Immature natural killer cell (primary cell): Measurements from ENCODE around the gene TANC2. TPM values are rescaled to one million over a fixed set of nuclear protein-coding genes. Genes with fewer than 3 reads are reported as not detected.
A peak's percentile ranks its signal among the peaks of the same experiment; 100 is the strongest.

Source experiments
- DNase-seq, 3 donors: peaks; one replicate each; pipeline ENCODE4 v3.0.0; 2022; ENCODE audit warnings: mixed read lengths in 1 of 3
- H3K27ac Mint-ChIP-seq, 6 donors: one replicate each; pipeline ENCODE4 v1.8.0; 2020; ENCODE audit warnings: mixed read lengths in 6 of 6, mild to moderate bottlenecking in 5 of 6, inconsistent platforms in 4 of 6, moderate library complexity in 3 of 6
- H3K27me3 Mint-ChIP-seq, 3 donors: one replicate each; pipeline ENCODE4 v1.8.0; 2020 to 2021; ENCODE audit warnings: low read depth in 3 of 3, mild to moderate bottlenecking in 3 of 3, mixed read lengths in 3 of 3, moderate library complexity in 3 of 3, inconsistent platforms in 1 of 3
- H3K36me3 Mint-ChIP-seq, 3 donors: one replicate each; pipeline ENCODE4 v1.8.0; 2020; ENCODE audit warnings: mixed read lengths in 3 of 3, inconsistent platforms in 2 of 3, mild to moderate bottlenecking in 2 of 3
- H3K4me1 Mint-ChIP-seq, 2 donors: one replicate each; pipeline ENCODE4 v1.8.0; 2020; ENCODE audit warnings: inconsistent platforms in 2 of 2, mild to moderate bottlenecking in 2 of 2, mixed read lengths in 2 of 2, moderate library complexity in 1 of 2
- H3K4me3 Mint-ChIP-seq, 5 donors: one replicate each; pipeline ENCODE4 v1.8.0; 2020; ENCODE audit warnings: mild to moderate bottlenecking in 5 of 5, mixed read lengths in 5 of 5, inconsistent platforms in 3 of 5, moderate library complexity in 3 of 5
- H3K9me3 Mint-ChIP-seq, 6 donors: one replicate each; pipeline ENCODE4 v1.8.0; 2020; ENCODE audit warnings: mild to moderate bottlenecking in 6 of 6, mixed read lengths in 6 of 6, inconsistent platforms in 4 of 6, moderate library complexity in 3 of 6
- polyA plus RNA-seq, 3 donors: library from polyadenylated mRNA; unstranded; fragments of 300-500 nt; fragmentation: Illumina TruSeq; gene quantifications; one replicate each; pipeline ENCODE4 v1.2.3, GENCODE V29; 2021

The TANC2 gene
- polyA plus RNA-seq, 3 donors from 2014 or later, result 2.6 to 6.2 (median 4.4) TPM

- H3K9me3 Mint-ChIP-seq, result no peaks in the 10 kb centered on the region
These were observed 32.1 kb downstream of the TANC2 start for GRCh38 chr17:62998166-62998565.

GRCh38 chr17:62998665-62999393, 32.8 kb downstream of the TANC2 start:
- no peaks in the 10 kb centered on the region for H3K27me3 Mint-ChIP-seq
- no peak overlapping the region for H3K4me3 Mint-ChIP-seq

More at GRCh38 chr17:62998166-62998565, 32.1 kb downstream of the TANC2 start:
- H3K4me3 Mint-ChIP-seq, result no peak overlapping the region
- DNase-seq, result no peak
- peaks cover 27 to 52% of the 10 kb centered on the region in 2 donors for H3K4me1 Mint-ChIP-seq
- peak overlapping the region in 1 of 6 donors; percentile 24 for H3K27ac Mint-ChIP-seq
- H3K27me3 Mint-ChIP-seq, result no peaks in the 10 kb centered on the region
- no peaks in the 10 kb centered on the region for H3K36me3 Mint-ChIP-seq

GRCh38 chr17:62999736-63000135, 33.7 kb downstream of the TANC2 start:
- DNase-seq, result no peak
- Mint-ChIP-seq H3K27ac (no peak overlapping the region), H3K27me3 (no peaks in the 10 kb centered on the region), H3K4me1 (peaks cover 34 to 68% of the 10 kb centered on the region in 2 donors), H3K4me3 (no peak overlapping the region), H3K9me3 (no peaks in the 10 kb centered on the region), H3K36me3 (no peaks in the 10 kb centered on the region)

More at GRCh38 chr17:62998665-62999393, 32.8 kb downstream of the TANC2 start:
- DNase-seq, result no peak
- no peak overlapping the region for H3K27ac Mint-ChIP-seq
- peaks cover 29 to 59% of the 10 kb centered on the region in 2 donors for H3K4me1 Mint-ChIP-seq
- H3K36me3 Mint-ChIP-seq, result no peaks in the 10 kb centered on the region
- H3K9me3 Mint-ChIP-seq, result no peaks in the 10 kb centered on the region

GRCh38 chr17:63001689-63002394, 35.8 kb downstream of the TANC2 start:
- Mint-ChIP-seq H3K27me3 (peaks cover 0 to 2% (median 0%) of the 10 kb centered on the region in 3 donors), H3K4me3 (no peak overlapping the region), H3K27ac (no peak overlapping the region), H3K4me1 (peaks cover 29 to 58% of the 10 kb centered on the region in 2 donors), H3K36me3 (no peaks in the 10 kb centered on the region), H3K9me3 (no peaks in the 10 kb centered on the region)
- no peak for DNase-seq

GRCh38 chr17:63002625-63003024, 36.6 kb downstream of the TANC2 start:
- no peak overlapping the region for H3K4me3 Mint-ChIP-seq
- peaks cover 0 to 2% (median 0%) of the 10 kb centered on the region in 3 donors for H3K27me3 Mint-ChIP-seq
- H3K27ac Mint-ChIP-seq, result no peak overlapping the region
- no peaks in the 10 kb centered on the region for H3K9me3 Mint-ChIP-seq
- DNase-seq, result no peak
- H3K36me3 Mint-ChIP-seq, result no peaks in the 10 kb centered on the region
- H3K4me1 Mint-ChIP-seq, result peaks cover 29 to 57% of the 10 kb centered on the region in 2 donors

- Mint-ChIP-seq H3K36me3 (peaks cover 0 to 9% (median 6%) of the 10 kb centered on the region in 3 donors), H3K4me1 (peaks cover 0 to 2% of the 10 kb centered on the region in 2 donors), H3K9me3 (no peaks in the 10 kb centered on the region), H3K27me3 (peaks cover 0 to 2% (median 1%) of the 10 kb centered on the region in 3 donors), H3K4me3 (no peak overlapping the region), H3K27ac (no peak overlapping the region)
- DNase-seq, result no peak
These were observed 49.8 kb downstream of the TANC2 start for GRCh38 chr17:63015824-63016223.

Other genes starting within 250 kb of the TANC2 start
- gene MARCHF10, start 157.9 kb upstream of the TANC2 start, polyA plus RNA-seq, result 1 to 10 TPM; 1.8 to 2.1 (median 2.0) TPM